AG20443 (cell line): ENCODE data around the gene NIT2.
A peak's percentile ranks its signal among the peaks of the same experiment; 100 is the strongest.

Source experiments
- DNase-seq: peaks from one replicate; pipeline ENCODE4 v3.0.0; 2012; ENCODE audit warnings: low spot score, mixed read lengths

The NIT2 gene

GRCh38 chr3:100396967-100397366 is 62.4 kb downstream of the NIT2 start:
- no peak for DNase-seq

DNA sequence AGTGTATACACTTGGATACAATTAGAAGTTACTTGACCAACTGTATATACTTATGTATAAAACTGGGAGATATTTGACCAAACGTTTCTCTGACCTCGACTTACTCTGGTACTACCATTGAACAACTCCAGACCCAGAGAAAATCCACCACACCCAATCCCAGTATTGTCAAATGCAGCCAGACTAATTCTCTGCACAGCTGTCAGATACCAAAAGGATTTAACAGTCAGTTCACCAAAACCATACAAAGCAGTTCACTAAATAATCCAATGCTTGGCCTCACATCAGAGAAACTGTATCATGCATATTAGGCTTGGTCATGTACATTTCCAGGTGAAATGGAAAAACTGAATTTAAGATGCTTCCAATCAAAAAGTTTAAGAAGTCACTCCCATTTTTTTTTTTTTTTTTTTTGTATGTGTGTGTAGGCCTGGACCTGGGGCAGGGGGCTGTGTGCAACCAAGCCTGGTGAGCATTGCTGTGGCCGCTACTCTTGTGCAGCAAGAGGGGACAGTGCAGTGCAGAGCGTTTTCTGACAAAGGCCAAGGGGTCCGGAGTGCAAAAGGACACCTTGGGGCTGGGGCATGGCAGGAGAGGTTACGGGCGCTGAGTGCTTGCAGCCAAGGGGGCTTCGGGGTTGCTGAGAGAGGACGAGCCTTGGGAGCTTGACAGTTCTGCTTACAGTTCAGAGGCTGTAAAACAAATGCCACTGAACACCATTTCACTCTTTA is 64.9 kb downstream of the NIT2 start:
- no peak for DNase-seq

DNA sequence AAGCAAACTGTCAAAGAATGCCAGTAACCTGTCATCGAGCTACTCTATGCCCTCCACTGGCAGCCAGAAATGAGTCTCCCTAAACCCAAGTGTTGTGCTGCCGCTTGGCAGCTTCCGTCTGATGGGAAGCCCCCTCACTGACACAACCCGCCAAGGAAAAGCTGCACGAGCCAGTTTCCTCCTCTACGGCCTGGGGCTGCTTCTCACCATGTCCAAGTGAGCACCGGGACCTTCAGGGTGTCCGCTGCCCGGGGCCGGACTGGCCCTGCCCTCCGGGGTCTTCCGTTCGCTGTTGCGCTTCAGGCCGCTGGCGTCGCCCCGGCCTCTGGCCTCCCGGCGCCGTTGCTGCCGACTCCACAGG is 65.8 kb downstream of the NIT2 start:
- DNase-seq: no peak

DNA sequence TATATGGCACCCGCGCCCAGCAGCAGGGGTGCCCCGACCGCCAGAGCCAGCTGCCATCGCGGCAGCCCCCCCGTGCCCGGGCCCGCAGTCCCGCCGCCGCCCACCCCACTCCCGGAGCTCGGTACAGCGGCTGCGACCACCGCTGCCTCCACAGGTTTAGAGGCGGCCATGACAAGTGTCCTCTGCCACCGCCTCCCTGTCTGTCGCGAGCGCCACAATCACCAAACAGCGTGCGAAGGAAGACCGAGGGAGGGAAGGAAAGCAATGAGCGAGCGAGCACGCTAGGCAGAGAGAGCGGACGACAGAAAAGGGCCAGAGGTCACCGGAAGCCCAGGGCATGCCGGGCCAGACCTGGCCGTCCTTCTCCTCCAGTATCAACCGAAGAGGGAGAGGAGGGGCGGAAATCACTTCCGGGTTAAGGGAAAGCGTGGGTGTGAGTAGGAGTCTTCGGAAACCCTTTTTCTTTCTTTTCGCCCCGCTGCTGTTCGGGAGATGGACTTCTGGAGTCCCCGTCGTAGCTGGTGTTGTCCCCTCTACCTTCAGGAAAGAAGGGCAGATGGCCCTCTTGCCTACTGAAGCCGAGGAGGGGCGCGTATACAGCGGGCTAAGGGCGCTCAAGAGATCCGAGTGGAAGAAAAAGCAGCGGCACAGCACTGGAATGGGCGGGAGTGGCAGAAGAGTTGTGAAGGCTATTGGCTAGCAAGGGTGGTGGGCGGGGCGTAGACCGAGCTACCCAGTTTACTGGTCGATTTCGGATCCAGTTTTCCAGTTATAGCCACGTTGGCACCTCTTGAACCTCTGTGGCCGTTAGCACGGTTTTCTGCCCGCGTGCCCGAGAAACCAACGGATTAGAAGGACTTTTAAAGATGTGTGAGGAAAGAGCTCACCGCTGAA is 66.5 kb downstream of the NIT2 start, which contains the start of the genes LNP1 and TOMM70:
Gene LNP1, plus strand, starts transcription at position 760 of the 894 bp plus-strand sequence. CDS start 28,191 bp downstream, outside the sequence.
Gene TOMM70, minus strand, starts transcription at position 310 of the 894 bp plus-strand sequence. Its CDS starts 140 bp downstream, at position 170.
- peak; percentile 94 for DNase-seq

DNA sequence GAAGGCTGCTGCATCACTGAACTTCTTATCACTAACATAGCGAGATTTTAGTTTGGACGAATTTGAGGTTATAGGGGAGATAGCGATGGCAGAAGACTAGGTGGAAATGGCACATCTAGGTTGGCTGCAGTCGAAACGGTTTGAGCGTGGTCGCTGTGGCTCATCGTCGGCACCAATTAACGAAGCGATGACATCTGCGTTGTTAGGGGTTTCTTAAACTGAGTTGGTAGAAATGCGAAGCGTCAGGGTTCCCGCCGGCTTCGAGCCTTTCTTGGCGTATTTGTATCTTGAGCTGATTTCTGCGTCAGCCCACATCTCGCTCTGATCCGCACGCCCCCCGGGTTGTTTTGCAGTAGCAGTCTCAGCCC is 67.1 kb downstream of the NIT2 start:
- DNase-seq: peak; percentile 39

GRCh38 chr3:100402256-100402655 is 67.7 kb downstream of the NIT2 start:
- peak; percentile 14 for DNase-seq

DNA sequence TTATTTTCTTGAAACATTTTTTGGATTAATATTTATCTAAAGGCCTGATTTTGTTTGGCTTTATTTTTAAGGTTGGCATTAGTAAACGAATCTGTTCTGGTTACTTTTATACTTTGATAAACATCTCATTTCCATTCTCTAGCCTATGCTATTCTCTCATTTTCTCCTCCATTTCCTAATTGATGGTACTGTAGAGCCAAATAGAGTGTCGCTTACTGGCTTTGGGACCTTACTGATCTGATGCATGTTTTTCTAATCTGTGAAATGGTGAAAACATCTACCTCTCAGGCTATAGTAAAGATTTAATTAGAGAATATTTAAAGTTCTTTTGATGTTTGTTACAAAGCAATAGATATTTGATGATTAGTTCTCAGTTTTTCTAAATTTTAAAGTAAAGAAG is 68.3 kb downstream of the NIT2 start:
- DNase-seq: no peak

GRCh38 chr3:100403362-100404249 is 69.0 kb downstream of the NIT2 start:
- no peak for DNase-seq

GRCh38 chr3:100404250-100404548 is 69.6 kb downstream of the NIT2 start:
- no peak for DNase-seq

GRCh38 chr3:100407164-100407563 is 72.6 kb downstream of the NIT2 start:
- no peak for DNase-seq

DNA sequence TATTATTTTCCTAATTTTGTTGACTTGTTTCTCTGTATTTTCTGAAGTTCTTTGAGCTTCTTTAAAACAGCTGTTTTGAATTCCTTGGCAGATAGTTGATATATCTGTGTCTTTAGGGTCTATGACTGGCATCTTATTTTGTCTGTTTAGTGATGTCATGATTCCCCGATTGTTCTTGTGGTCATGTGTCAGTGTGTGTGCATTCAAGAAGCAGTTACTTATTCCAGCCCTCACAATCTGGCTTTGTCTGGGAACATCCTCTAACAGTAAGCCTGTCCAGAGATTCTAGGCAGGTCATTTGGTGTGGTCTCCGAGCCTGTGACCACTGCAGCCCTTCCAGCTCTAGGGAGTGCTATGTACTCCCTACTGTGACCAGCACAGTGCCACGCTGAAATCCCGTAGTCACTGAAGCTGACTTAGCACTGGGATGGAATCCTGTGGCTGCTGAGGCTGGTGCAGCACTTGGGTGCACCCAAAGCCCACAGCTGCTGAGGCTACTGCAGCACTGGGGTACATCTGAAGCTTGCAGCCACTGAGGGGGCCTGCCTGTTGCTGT is 73.5 kb downstream of the NIT2 start:
- no peak for DNase-seq
